ENCODE results near the gene TNFSF9.
"Not testable (repeated sequence)": the region's sequence is repeated elsewhere in the genome, so short reads cannot be mapped to it uniquely, and the experiment has no call there.

Gene TNFSF9

GRCh38 chr19:6532244-6532999 lies 1.6 kb downstream of the TNFSF9 start:
- no peak for DNase-seq (ENCODE audit: low spot score)

- DNase-seq (ENCODE audit: low spot score), result no peak
These were observed 2.1 kb downstream of the TNFSF9 start for GRCh38 chr19:6533000-6533328.

GRCh38 chr19:6533746-6534418 lies 3.1 kb downstream of the TNFSF9 start:
- DNase-seq (ENCODE audit: low spot score), result no peak

- no peak for DNase-seq (ENCODE audit: low spot score)
These were observed 3.7 kb downstream of the TNFSF9 start for GRCh38 chr19:6534451-6535093.

GRCh38 chr19:6535558-6536137 lies 4.8 kb downstream of the TNFSF9 start:
- DNase-seq (ENCODE audit: low spot score), result no peak

GRCh38 chr19:6539514-6539913 lies 8.7 kb downstream of the TNFSF9 start:
- no peak for DNase-seq (ENCODE audit: low spot score)

- no peak for DNase-seq (ENCODE audit: low spot score)
These were observed 10.3 kb downstream of the TNFSF9 start for GRCh38 chr19:6540918-6541689.

GRCh38 chr19:6543866-6544347 lies 13.1 kb downstream of the TNFSF9 start:
- no peak for DNase-seq (ENCODE audit: low spot score)

- DNase-seq (ENCODE audit: low spot score), result not testable (repeated sequence)
These were observed 19.9 kb downstream of the TNFSF9 start for GRCh38 chr19:6550679-6551078.

- no peak for DNase-seq (ENCODE audit: low spot score)
These were observed 20.3 kb downstream of the TNFSF9 start for GRCh38 chr19:6551091-6551490.

GRCh38 chr19:6551607-6552450 lies 21.0 kb downstream of the TNFSF9 start:
- peak; percentile 24 for DNase-seq (ENCODE audit: low spot score)

GRCh38 chr19:6556043-6556449 lies 25.2 kb downstream of the TNFSF9 start:
- no peak for DNase-seq (ENCODE audit: low spot score)

GRCh38 chr19:6556480-6557195 lies 25.8 kb downstream of the TNFSF9 start:
- DNase-seq (ENCODE audit: low spot score), result no peak

GRCh38 chr19:6562437-6562836 lies 31.6 kb downstream of the TNFSF9 start:
- not testable (repeated sequence) for DNase-seq (ENCODE audit: low spot score)

- peak; percentile 41 for DNase-seq (ENCODE audit: low spot score)
These were observed 33.6 kb downstream of the TNFSF9 start for GRCh38 chr19:6564393-6564792.

GRCh38 chr19:6566727-6567126 lies 35.9 kb downstream of the TNFSF9 start:
- not testable (repeated sequence) for DNase-seq (ENCODE audit: low spot score)

- DNase-seq (ENCODE audit: low spot score), result no peak
These were observed 37.2 kb downstream of the TNFSF9 start for GRCh38 chr19:6568010-6568526.

- DNase-seq (ENCODE audit: low spot score), result no peak
These were observed 38.0 kb downstream of the TNFSF9 start for GRCh38 chr19:6568816-6569215.

GRCh38 chr19:6570764-6571163 lies 39.9 kb downstream of the TNFSF9 start:
- DNase-seq (ENCODE audit: low spot score), result no peak

GRCh38 chr19:6571167-6571566 lies 40.3 kb downstream of the TNFSF9 start:
- DNase-seq (ENCODE audit: low spot score), result no peak

All from AG08396 (cell line).